ENCODE results near the gene SRGAP3.

- TF ChIP-seq CTCF (IDR thresholded peaks at IDR 0.05) (no peak), EZH2 (IDR thresholded peaks at IDR 0.05; ENCODE audit: borderline replicate concordance, insufficient read depth, low read depth, low read length, poor library complexity, severe bottlenecking) (no peak)
Observed at GRCh38 chr3:8942746-8943488, 306.5 kb downstream of the SRGAP3 start.

All from B cell (primary cell).